OCI-LY7 (cell line): ENCODE results near the gene MTHFD1L. TPM values are rescaled to one million over a fixed set of nuclear protein-coding genes. Genes with fewer than 3 reads are reported as not detected.

ENCODE experiments used
- BruUV-seq: library from RNA; stranded (reverse); fragments of 400-500 nt; replicated peaks from 2 replicates; lab custom pipeline; 2021; lab: Mats Ljungman, UMichigan
- CTCF ChIA-PET: fragments of 300-600 bp; sonication (Branson Sonifier 250); formaldehyde crosslinking; loops from one replicate; lab custom pipeline; 2022; ENCODE audit warnings: antibody characterized with exemption; ENCODE audit not compliant: unreplicated experiment; lab: Charles Lee
- POLR2A ChIA-PET: fragments of 300-600 bp; sonication (Branson Sonifier 250); formaldehyde crosslinking; loops from one replicate; lab custom pipeline; 2022; ENCODE audit warnings: antibody characterized with exemption; lab: Charles Lee
- DNase-seq: peaks from one replicate; pipeline ENCODE4 v3.0.0-alpha.2; 2015; ENCODE audit warnings: low spot score
- H2AFZ ChIP-seq: fragments of 200-600 bp; sonication (generic), shearing (Covaris generic); 2 replicates; pipeline ENCODE4 v1.6.1; 2014; ENCODE audit warnings: mild to moderate bottlenecking, antibody characterized with exemption, low read length, moderate library complexity
- H3K27ac ChIP-seq: fragments of 200-600 bp; sonication (generic); 2 replicates; pipeline ENCODE4 v1.5.1; 2014; ENCODE audit warnings: mixed run types, low read depth, mild to moderate bottlenecking, moderate library complexity, low read length, inconsistent platforms; ENCODE audit not compliant: poor library complexity, severe bottlenecking
- H3K36me3 ChIP-seq: fragments of 200-600 bp; sonication (generic); 2 replicates; pipeline ENCODE4 v1.6.1; 2014; ENCODE audit warnings: mild to moderate bottlenecking, antibody characterized with exemption, low read length, moderate library complexity, mixed read lengths; ENCODE audit not compliant: insufficient read depth
- H3K4me1 ChIP-seq: fragments of 200-600 bp; sonication (generic); 2 replicates; pipeline ENCODE4 v1.5.1; 2014; ENCODE audit warnings: mild to moderate bottlenecking, low read length; ENCODE audit not compliant: insufficient read depth, poor library complexity, severe bottlenecking
- H3K4me2 ChIP-seq: fragments of 200-600 bp; sonication (generic); 2 replicates; pipeline ENCODE4 v1.6.1; 2014; ENCODE audit warnings: mild to moderate bottlenecking, low read length
- H3K4me3 ChIP-seq: fragments of 200-600 bp; sonication (generic); 2 replicates; pipeline ENCODE4 v1.5.1; 2014; ENCODE audit warnings: mild to moderate bottlenecking, low read depth, low read length; ENCODE audit not compliant: poor library complexity, severe bottlenecking
- H3K79me2 ChIP-seq: fragments of 200-600 bp; sonication (generic); 2 replicates; pipeline ENCODE4 v1.6.1; 2016; ENCODE audit warnings: low read depth, mild to moderate bottlenecking, low read length, moderate library complexity, mixed read lengths; ENCODE audit not compliant: insufficient read depth
- H3K9me2 ChIP-seq: fragments of 200-600 bp; sonication (generic); 2 replicates; pipeline ENCODE4 v1.6.1; 2016; ENCODE audit warnings: mild to moderate bottlenecking, low read length, mixed read lengths; ENCODE audit not compliant: insufficient read depth
- H3K9me3 ChIP-seq: fragments of 200-600 bp; sonication (generic); 2 replicates; pipeline ENCODE4 v1.6.1; 2014; ENCODE audit warnings: mild to moderate bottlenecking, mixed run types, low read length, mixed read lengths
- H4K20me1 ChIP-seq: fragments of 200-600 bp; sonication (generic); 2 replicates; pipeline ENCODE4 v1.6.1; 2014; ENCODE audit warnings: mild to moderate bottlenecking, antibody characterized with exemption, low read length, moderate library complexity, mixed read lengths; ENCODE audit not compliant: insufficient read depth
- EZH2phosphoT487 ChIP-seq: fragments of 200-600 bp; sonication (generic); IDR thresholded peaks from 2 replicates; pipeline ENCODE4 v1.6.1; 2018; ENCODE audit warnings: low read depth, borderline replicate concordance, mild to moderate bottlenecking, mixed run types, antibody characterized with exemption, low read length, moderate library complexity, mixed read lengths
- intact Hi-C: fragments of 100-400 bp; cut with micrococcal nuclease; formaldehyde crosslinking; loops from one replicate; pipeline ENCODE4 v1.10.0; 2022; ENCODE audit not compliant: unreplicated experiment
- total RNA-seq, 2 experiments: library from RNA; depleted of rRNA in 1 of 2; stranded (reverse); fragments of >200 nt in 1 of 2; shearing (Covaris generic) in 1 of 2; gene quantifications; 2 replicates each; pipeline ENCODE4 v1.2.3, GENCODE V29; 2014 to 2022
- TF ChIP-seq, protein P1 (sequence below): fragments of 200-600 bp; sonication (generic); conservative IDR thresholded peaks from 2 replicates; pipeline ENCODE4 v1.5.1; 2014; ENCODE audit warnings: mild to moderate bottlenecking, antibody characterized with exemption, low read length, moderate library complexity, mixed read lengths

MTHFD1L gene
- total RNA-seq, 2 experiments from 2014 or later, result 68.4 to 144 TPM

DNA sequence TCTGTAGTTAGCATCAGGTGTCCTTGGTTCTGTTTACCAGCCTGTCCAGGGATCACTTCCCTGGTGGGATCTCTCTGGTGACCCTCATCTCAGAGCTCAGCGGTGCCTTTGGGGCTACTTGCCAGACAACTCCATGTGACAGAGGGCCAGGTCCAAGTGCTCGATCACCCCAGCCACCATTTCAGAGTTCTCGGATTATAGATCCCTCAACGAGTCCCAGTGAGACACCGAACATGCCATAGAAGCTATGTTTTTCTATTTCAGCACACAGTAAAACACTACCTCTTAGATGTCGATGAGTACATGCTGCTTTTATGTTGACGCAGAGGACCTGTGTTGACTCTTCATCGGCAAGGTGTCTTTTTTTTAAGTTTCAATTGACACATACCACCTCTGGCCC lies 204.1 kb downstream of the MTHFD1L start:
- no peaks in the 10 kb centered on the region for H3K9me2 ChIP-seq
- ChIA-PET CTCF (no interaction called here), POLR2A (interaction anchor here (0.6 to 1.4 kb wide), 3 partner anchors 12 to 490 kb away, joined by 3 to 6 read pairs (median 4); no protein-coding TSS in a partner anchor)
- no peak for TF ChIP-seq EZH2phosphoT487
- TF ChIP-seq, protein P1, sequence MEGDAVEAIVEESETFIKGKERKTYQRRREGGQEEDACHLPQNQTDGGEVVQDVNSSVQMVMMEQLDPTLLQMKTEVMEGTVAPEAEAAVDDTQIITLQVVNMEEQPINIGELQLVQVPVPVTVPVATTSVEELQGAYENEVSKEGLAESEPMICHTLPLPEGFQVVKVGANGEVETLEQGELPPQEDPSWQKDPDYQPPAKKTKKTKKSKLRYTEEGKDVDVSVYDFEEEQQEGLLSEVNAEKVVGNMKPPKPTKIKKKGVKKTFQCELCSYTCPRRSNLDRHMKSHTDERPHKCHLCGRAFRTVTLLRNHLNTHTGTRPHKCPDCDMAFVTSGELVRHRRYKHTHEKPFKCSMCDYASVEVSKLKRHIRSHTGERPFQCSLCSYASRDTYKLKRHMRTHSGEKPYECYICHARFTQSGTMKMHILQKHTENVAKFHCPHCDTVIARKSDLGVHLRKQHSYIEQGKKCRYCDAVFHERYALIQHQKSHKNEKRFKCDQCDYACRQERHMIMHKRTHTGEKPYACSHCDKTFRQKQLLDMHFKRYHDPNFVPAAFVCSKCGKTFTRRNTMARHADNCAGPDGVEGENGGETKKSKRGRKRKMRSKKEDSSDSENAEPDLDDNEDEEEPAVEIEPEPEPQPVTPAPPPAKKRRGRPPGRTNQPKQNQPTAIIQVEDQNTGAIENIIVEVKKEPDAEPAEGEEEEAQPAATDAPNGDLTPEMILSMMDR, result no peak
- intact Hi-C loops, result no loop called here
- peaks cover 14% of the 10 kb centered on the region for H3K4me1 ChIP-seq
- no peaks in the 10 kb centered on the region for H4K20me1 ChIP-seq
- peaks cover 9% of the 10 kb centered on the region; the same call in 1 of the 2 replicates for H3K9me3 ChIP-seq
- H3K36me3 ChIP-seq, result peaks cover 80% of the 10 kb centered on the region
- no peak overlapping the region for H3K4me2 ChIP-seq
- no peak overlapping the region for H3K4me3 ChIP-seq
- H2AFZ ChIP-seq, result no peak overlapping the region
- no TSS peak for BruUV-seq
- H3K27ac ChIP-seq, result no peak overlapping the region
- no peak for DNase-seq
- H3K79me2 ChIP-seq, result no peaks in the 10 kb centered on the region

DNA sequence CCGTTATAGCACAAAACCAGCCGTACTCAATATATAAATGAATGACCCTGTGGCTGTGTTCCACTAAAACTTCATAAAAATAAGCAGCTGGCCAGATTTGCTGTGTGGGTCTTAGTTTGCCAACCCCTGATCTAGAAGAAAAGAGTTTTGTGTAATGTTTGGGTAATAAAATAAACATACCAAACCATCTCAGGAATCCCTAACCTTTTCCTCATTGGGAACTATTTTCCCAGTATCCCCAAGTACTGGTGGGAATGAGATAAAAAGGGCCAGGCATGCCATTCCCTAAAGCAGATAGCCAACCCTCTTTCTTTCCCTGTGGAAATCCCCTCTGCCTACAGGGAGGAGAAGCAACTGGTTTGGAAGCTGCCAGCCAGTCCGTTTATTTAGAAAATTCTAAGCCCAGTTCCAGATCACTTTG lies 205.1 kb downstream of the MTHFD1L start:
- H2AFZ ChIP-seq, result no peak overlapping the region
- H3K9me3 ChIP-seq, result peaks cover 16% of the 10 kb centered on the region; the same call in 1 of the 2 replicates
- ChIA-PET POLR2A (interaction anchor here (0.6 kb wide), 3 partner anchors 118 to 1225 kb away, joined by 3 to 7 read pairs (median 5); no protein-coding TSS in a partner anchor), CTCF (no interaction called here)
- no peak overlapping the region for H3K4me3 ChIP-seq
- TF ChIP-seq, protein P1, result no peak
- TF ChIP-seq EZH2phosphoT487, result no peak
- no TSS peak for BruUV-seq
- no peak for DNase-seq
- peaks cover 81% of the 10 kb centered on the region for H3K36me3 ChIP-seq
- H3K4me2 ChIP-seq, result no peak overlapping the region
- H3K79me2 ChIP-seq, result no peaks in the 10 kb centered on the region
- no peaks in the 10 kb centered on the region for H4K20me1 ChIP-seq
- H3K9me2 ChIP-seq, result no peaks in the 10 kb centered on the region
- no peak overlapping the region for H3K27ac ChIP-seq
- intact Hi-C loops, result no loop called here
- H3K4me1 ChIP-seq, result peaks cover 14% of the 10 kb centered on the region

DNA sequence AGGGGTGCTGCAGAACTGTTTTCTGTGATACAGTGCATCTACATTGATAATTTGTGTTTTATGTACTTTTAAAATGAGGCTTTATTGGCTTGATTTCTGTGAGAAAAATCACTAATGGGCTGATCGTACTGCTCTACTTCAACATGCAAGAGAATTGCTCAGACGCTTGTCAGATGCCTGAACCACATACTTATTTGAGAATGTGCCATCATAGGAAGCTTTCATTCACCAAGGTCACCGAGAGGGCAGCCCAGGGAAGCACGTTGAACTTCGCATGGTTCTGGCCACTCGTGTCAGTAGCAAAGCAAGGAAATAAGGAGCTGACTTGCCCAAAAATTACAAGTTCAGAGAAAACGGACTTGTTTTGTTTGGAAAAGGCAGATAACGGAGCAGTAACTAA lies 205.8 kb downstream of the MTHFD1L start:
- intact Hi-C loops, result no loop called here
- no peaks in the 10 kb centered on the region for H3K9me2 ChIP-seq
- no TSS peak for BruUV-seq
- peaks cover 83% of the 10 kb centered on the region for H3K36me3 ChIP-seq
- ChIA-PET POLR2A (no interaction called here), CTCF (no interaction called here)
- H3K4me3 ChIP-seq, result no peak overlapping the region
- no peak overlapping the region for H3K4me2 ChIP-seq
- H3K27ac ChIP-seq, result no peak overlapping the region
- H3K9me3 ChIP-seq, result peaks cover 21% of the 10 kb centered on the region; the same call in 1 of the 2 replicates
- peaks cover 14% of the 10 kb centered on the region for H3K4me1 ChIP-seq
- no peak for TF ChIP-seq EZH2phosphoT487
- TF ChIP-seq, protein P1, result no peak
- no peaks in the 10 kb centered on the region for H4K20me1 ChIP-seq
- H3K79me2 ChIP-seq, result no peaks in the 10 kb centered on the region
- H2AFZ ChIP-seq, result no peak overlapping the region
- DNase-seq, result no peak
